Astrocyte (in vitro differentiated cells and primary cell): ENCODE results near the gene TBKBP1.

Experiments used
- CTCF ChIP-seq: IDR thresholded peaks from 2 replicates; pipeline ENCODE4 v1.5.1; 2011; ENCODE audit warnings: low read depth, mild to moderate bottlenecking, inconsistent platforms, low read length, moderate library complexity; ENCODE audit not compliant: insufficient read depth
- EZH2 ChIP-seq: IDR thresholded peaks from 2 replicates; pipeline ENCODE4 v1.6.1; 2012; ENCODE audit warnings: mild to moderate bottlenecking, low read length, inconsistent platforms; ENCODE audit not compliant: insufficient read depth

- TF ChIP-seq CTCF (no peak), EZH2 (no peak)
Observed at GRCh38 chr17:47686664-47687327, 7.2 kb upstream of the TBKBP1 start.
